Astrocyte of the cerebellum (primary cell): ENCODE data around the gene ADD2.
"Not testable (repeated sequence)": the region's sequence is repeated elsewhere in the genome, so short reads cannot be mapped to it uniquely, and the experiment has no call there.

Experiments used
- DNase-seq: peaks from one replicate; pipeline ENCODE4 v3.0.0-alpha.2; 2011; ENCODE audit warnings: low read depth
- H3K4me3 ChIP-seq: 2 replicates; pipeline ENCODE4 v1.5.1; 2011; ENCODE audit warnings: mild to moderate bottlenecking, low read depth, low read length, moderate library complexity
- in situ Hi-C: cut with HindIII; loops from 2 replicates; pipeline ENCODE4 v1.10.0; 2017; ENCODE audit warnings: low sequenced_read_pairs
- TF ChIP-seq, protein P1 (sequence below): IDR thresholded peaks from 2 replicates; pipeline ENCODE4 v1.5.1; 2012; ENCODE audit warnings: low read length, low read depth, moderate library complexity, mild to moderate bottlenecking; ENCODE audit errors: missing control alignments

The ADD2 gene

DNA sequence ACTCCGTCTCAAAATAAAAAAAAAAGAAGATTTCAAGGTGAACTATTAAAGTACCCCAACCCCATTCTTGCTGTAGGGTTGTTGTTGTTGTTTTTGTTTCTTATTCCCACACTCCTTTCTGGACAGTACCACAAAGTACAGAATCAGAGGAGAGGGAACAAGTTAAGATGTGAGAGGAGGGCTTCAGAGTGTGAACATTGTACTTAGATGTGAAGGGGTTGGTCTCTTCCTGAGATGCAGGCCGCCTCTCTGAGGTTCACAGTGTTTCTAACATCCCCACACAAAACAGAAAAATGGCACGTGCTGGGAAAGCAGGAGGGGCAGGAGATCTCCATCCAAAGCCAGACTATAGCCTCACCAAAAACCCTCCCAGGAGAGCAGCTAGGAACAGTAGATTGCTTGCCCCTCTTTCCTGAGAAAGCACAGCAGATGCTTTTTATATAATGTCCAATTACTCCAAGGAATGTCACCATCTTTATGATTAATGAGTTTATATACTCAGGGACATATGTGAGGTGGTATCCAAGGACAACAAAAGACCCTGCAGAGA, 22.6 kb downstream of the ADD2 start:
- TF ChIP-seq, protein P1, sequence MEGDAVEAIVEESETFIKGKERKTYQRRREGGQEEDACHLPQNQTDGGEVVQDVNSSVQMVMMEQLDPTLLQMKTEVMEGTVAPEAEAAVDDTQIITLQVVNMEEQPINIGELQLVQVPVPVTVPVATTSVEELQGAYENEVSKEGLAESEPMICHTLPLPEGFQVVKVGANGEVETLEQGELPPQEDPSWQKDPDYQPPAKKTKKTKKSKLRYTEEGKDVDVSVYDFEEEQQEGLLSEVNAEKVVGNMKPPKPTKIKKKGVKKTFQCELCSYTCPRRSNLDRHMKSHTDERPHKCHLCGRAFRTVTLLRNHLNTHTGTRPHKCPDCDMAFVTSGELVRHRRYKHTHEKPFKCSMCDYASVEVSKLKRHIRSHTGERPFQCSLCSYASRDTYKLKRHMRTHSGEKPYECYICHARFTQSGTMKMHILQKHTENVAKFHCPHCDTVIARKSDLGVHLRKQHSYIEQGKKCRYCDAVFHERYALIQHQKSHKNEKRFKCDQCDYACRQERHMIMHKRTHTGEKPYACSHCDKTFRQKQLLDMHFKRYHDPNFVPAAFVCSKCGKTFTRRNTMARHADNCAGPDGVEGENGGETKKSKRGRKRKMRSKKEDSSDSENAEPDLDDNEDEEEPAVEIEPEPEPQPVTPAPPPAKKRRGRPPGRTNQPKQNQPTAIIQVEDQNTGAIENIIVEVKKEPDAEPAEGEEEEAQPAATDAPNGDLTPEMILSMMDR: no peak
- no peak overlapping the region for H3K4me3 ChIP-seq
- no peak for DNase-seq
- in situ Hi-C loops: no loop called here

DNA sequence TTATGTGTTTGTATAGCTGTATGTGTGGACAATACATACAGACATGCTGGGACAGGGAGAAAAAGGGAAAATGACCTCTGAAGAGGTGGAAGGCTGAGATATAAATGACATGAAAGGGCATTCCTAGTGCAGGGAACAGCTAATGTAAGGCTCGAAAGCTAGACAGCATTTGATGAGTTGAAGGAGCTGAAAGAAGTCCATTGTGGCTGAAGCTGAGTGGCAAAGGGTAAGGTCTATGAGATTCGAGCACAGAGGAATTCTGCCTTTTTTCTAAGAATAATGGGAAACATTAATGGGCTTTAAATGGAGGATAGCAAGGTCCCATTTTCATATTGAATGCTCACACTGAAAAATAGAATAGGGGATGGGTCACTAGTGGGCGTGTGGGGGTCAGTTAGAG, 23.6 kb downstream of the ADD2 start:
- in situ Hi-C loops: no loop called here
- H3K4me3 ChIP-seq: no peak overlapping the region
- DNase-seq: no peak
- TF ChIP-seq, protein P1: no peak

GRCh38 chr2:70743677-70744076, 24.3 kb downstream of the ADD2 start:
- in situ Hi-C loops: no loop called here
- no peak overlapping the region for H3K4me3 ChIP-seq
- DNase-seq: no peak
- TF ChIP-seq, protein P1: no peak

- no peak for DNase-seq
- in situ Hi-C loops: no loop called here
- no peak overlapping the region for H3K4me3 ChIP-seq
- TF ChIP-seq, protein P1: no peak
These were observed 24.9 kb downstream of the ADD2 start for GRCh38 chr2:70743068-70743467.

GRCh38 chr2:70739492-70739891, 28.5 kb downstream of the ADD2 start:
- not testable (repeated sequence) for DNase-seq, H3K4me3 ChIP-seq
- in situ Hi-C loops: loop anchor here (5.0 kb wide), 2 partner anchors 42 to 53 kb away; partner anchors contain the start of gene FIGLA

DNA sequence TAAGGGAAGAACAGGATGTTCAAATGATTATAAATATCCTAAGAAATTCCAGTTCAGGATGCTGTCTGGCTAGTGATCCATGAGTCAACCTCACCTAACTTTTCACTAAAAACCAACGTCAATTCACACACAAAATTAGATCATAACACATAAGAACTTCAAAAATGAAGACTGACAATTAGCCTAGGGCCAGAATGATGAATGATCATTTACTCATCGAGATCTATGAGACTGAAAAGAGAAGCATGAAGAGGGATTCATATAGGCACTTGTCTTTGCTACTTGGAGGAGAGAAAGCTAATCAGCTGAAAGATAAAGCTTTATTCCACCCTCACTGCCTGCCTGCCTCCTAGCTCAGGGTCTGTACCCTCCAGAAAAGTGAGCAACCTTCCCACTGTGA, 29.8 kb downstream of the ADD2 start:
- in situ Hi-C loops: loop anchor here (5.0 kb wide), 2 partner anchors 41 to 54 kb away; partner anchors contain the start of gene FIGLA

GRCh38 chr2:70735071-70735470, 32.9 kb downstream of the ADD2 start:
- TF ChIP-seq, protein P1: no peak
- no peak for DNase-seq
- H3K4me3 ChIP-seq: no peak overlapping the region
- in situ Hi-C loops: loop anchor here (5.0 kb wide), 2 partner anchors 38 to 57 kb away; partner anchors contain the start of gene FIGLA

More for the DNA sequence above, 29.8 kb downstream of the ADD2 start:
- TF ChIP-seq, protein P1: no peak
- DNase-seq: no peak
- no peak overlapping the region for H3K4me3 ChIP-seq
